Colon (tissue), 2 donors: ENCODE results near the gene BPTF.
"Not testable (repeated sequence)": the region's sequence is repeated elsewhere in the genome, so short reads cannot be mapped to it uniquely, and the experiment has no call there.

Experiments
- FAIRE-seq: peaks from 2 replicates; lab custom pipeline; 2012; peaks lifted over from hg19 to GRCh38; lab: Jason Lieb, UNC
- donor health status: control.
- donor health status: control.

BPTF gene

GRCh38 chr17:67884741-67885140, 59.4 kb downstream of the BPTF start:
- no peak for FAIRE-seq

DNA sequence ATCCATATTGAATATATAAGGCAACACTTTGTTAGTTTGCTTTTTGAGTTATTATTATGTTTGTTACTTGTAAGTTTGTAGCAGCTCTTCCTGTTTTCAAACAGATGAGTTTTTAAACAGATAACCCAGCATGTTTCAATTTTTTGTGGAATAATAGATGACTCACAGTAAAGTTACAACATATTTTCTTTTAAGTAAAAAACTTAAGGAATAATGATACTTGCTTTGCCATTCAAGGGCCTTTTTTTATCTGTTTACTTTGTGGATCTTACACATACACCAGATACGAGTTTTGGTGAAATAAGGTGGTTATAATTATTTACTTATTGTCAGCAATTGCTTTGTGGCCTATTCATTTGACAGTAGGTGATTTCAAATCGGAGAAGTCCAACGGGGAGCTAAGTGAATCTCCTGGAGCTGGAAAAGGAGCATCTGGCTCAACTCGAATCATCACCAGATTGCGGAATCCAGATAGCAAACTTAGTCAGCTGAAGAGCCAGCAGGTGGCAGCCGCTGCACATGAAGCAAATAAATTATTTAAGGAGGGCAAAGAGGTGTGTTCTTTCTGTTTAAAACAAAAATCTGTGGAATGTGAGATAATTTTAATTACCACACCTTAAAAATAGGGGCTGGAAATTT, 66.3 kb downstream of the BPTF start:
- no peak for FAIRE-seq

- FAIRE-seq, result no peak
Observed at GRCh38 chr17:67902511-67903231, 77.4 kb downstream of the BPTF start.

GRCh38 chr17:67905298-67905697, 80.0 kb downstream of the BPTF start:
- not testable (repeated sequence) for FAIRE-seq

GRCh38 chr17:67910117-67910803, 85.0 kb downstream of the BPTF start:
- FAIRE-seq, result not testable (repeated sequence)

DNA sequence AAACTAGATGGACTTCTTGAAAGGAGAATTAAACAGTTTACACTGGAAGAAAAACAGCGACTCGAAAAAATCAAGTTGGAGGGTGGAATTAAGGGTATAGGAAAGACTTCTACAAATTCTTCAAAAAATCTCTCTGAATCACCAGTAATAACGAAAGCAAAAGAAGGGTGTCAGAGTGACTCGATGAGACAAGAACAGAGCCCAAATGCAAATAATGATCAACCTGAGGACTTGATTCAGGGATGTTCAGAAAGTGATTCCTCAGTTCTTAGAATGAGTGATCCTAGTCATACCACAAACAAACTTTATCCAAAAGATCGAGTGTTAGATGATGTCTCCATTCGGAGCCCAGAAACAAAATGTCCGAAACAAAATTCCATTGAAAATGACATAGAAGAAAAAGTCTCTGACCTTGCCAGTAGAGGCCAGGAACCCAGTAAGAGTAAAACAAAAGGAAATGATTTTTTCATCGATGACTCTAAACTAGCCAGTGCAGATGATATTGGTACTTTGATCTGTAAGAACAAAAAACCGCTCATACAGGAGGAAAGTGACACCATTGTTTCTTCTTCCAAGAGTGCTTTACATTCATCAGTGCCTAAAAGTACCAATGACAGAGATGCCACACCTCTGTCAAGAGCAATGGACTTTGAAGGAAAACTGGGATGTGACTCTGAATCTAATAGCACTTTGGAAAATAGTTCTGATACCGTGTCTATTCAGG, 85.9 kb downstream of the BPTF start:
- no peak for FAIRE-seq

DNA sequence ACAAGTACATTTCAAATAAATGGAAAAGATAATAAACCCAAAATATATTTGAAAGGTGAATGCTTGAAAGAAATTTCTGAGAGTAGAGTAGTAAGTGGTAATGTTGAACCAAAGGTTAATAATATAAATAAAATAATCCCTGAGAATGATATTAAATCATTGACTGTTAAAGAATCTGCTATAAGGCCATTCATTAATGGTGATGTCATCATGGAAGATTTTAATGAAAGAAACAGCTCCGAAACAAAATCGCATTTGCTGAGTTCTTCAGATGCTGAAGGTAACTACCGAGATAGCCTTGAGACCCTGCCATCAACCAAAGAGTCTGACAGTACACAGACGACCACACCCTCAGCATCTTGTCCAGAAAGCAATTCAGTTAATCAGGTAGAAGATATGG, 86.8 kb downstream of the BPTF start:
- no peak for FAIRE-seq

GRCh38 chr17:67912656-67913055, 87.4 kb downstream of the BPTF start:
- no peak for FAIRE-seq

GRCh38 chr17:67920212-67920611, 94.9 kb downstream of the BPTF start:
- no peak for FAIRE-seq

GRCh38 chr17:67922503-67922902, 97.2 kb downstream of the BPTF start:
- FAIRE-seq, result no peak

DNA sequence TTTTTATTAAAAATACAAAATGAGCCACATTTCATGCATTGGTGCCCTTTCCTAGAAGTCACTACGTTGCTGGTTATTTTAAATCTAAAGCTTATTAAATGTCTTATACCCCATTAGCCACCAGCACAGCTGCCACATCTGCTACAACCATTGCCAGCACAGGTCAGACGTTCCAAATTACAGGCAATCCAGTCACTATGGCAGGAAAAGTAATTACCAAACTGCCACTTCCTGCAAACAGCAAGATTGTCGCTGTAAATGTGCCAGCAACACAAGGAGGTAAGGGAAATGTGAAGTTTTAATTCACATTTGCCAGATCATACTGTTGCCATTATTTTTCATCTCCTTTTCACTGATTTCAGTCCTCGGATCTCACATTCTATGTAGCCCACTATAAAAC, 103.5 kb downstream of the BPTF start:
- not testable (repeated sequence) for FAIRE-seq

- no peak for FAIRE-seq
Observed at GRCh38 chr17:67931227-67931626, 105.9 kb downstream of the BPTF start.

DNA sequence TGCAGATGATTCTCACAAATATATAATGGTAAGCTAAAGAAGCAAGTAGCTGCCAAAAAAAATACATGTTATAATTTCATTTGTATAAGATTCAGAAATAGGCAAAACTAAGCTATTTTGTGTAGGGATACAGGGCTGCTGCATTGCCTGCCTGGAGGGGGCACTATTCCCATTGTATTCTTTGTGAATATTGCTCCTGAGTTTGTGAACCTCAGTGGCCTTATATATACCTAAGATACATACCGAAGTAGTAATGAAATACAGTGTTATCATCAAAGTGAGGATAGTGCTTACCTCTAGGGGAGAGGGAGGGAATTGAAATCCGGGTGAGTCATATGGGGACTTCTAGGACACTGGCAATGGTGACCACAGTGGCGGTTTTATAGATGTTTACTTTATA, 117.5 kb downstream of the BPTF start:
- FAIRE-seq, result no peak

DNA sequence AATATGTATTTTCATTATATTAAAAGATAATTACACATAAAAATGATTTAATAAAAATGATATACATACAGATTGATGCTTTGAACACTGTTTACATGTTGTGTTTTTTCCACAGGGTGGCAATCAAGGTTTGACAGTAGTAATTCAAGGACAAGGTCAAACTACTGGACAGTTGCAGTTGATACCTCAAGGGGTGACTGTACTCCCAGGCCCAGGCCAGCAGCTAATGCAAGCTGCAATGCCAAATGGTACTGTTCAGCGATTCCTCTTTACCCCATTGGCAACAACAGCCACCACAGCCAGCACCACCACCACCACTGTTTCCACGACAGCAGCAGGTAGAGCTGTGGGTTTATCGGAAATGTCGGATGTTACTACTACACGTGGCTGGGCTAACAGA, 118.7 kb downstream of the BPTF start:
- FAIRE-seq, result no peak

- no peak for FAIRE-seq
Observed at GRCh38 chr17:67946513-67946912, 121.2 kb downstream of the BPTF start.

- FAIRE-seq, result no peak
Observed at GRCh38 chr17:67947325-67947813, 122.1 kb downstream of the BPTF start.

GRCh38 chr17:67950945-67951344, 125.6 kb downstream of the BPTF start:
- no peak for FAIRE-seq

- FAIRE-seq, result no peak
Observed at GRCh38 chr17:67959510-67959909, 134.2 kb downstream of the BPTF start.

DNA sequence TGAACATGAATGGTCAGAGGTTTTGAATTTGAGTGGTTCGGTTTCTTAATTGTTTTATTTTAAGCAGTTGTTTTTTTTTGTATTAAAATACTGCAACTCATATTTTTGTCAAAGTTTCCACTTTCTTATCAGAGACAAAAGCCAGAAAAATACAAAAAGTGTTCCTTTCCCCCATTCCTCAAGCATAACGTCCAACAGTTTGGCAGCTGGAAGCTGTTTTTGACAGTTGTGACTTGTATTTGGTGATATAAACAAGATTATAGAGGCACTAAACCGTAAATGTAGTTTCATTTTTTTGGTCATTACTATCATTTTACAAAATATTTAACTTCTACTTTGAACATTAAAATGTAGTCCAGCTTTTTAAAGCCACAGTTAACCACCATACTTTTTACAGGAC, 135.0 kb downstream of the BPTF start:
- not testable (repeated sequence) for FAIRE-seq

DNA sequence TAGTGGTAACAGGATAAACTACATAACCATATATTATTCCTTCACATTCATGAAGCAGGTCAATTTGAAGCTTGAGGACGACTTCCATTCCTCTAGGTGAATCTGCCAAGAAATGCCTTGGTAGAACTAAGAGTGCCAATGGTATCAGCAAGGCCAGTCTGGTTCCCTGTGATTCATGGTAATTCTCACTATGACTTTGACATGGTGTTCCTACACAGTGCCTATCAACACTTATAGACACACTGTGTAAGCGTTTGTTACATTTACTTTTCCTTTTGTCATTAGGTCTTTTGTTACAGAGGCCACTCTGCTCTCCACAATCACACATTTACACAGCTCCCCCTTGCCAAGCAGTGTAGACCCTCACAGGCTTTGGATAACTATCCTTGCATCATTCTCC, 136.9 kb downstream of the BPTF start:
- not testable (repeated sequence) for FAIRE-seq

DNA sequence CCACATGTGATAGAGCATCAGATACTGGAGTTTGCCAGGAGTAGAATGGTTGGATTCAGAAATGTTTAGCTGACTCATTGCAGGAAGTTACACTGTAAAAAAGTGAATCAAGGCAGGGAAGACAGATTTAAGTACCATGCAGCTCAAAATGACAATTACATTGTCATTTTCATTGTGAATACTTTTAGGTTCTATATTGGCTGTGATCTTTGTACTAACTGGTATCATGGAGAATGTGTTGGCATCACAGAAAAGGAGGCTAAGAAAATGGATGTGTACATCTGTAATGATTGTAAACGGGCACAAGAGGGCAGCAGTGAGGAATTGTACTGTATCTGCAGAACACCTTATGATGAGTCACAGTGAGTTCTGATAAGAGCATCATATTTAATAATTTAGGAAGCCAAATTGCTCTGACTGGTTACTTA, 137.9 kb downstream of the BPTF start:
- not testable (repeated sequence) for FAIRE-seq

- no peak for FAIRE-seq
Observed at GRCh38 chr17:67970783-67971182, 145.5 kb downstream of the BPTF start.
